Transverse colon (tissue), 4 donors: Measurements from ENCODE around the gene OBSCN. TPM values are rescaled to one million over a fixed set of nuclear protein-coding genes. Genes with fewer than 3 reads are reported as not detected.

Source experiments
- DNase-seq: peaks from one replicate; pipeline ENCODE4 v3.0.0-alpha.2; 2019
- H3K27ac ChIP-seq, 4 donors: fragments of 200-600 bp; sonication (generic); 2 replicates each; pipeline ENCODE4 v1.5.1; 2016 to 2018; ENCODE audit warnings: inconsistent platforms in 4 of 4
- H3K27me3 ChIP-seq: fragments of 200-600 bp; sonication (generic); 2 replicates; pipeline ENCODE4 v1.5.1; 2017; ENCODE audit warnings: inconsistent platforms
- H3K36me3 ChIP-seq, 4 donors: fragments of 200-600 bp; sonication (generic); 2 replicates each; pipeline ENCODE4 v1.5.1; 2017 to 2019; ENCODE audit warnings: inconsistent platforms in 4 of 4
- H3K4me1 ChIP-seq, 4 donors: fragments of 200-600 bp; sonication (generic); 2 replicates each; pipeline ENCODE4 v1.5.1; 2017 to 2020; ENCODE audit warnings: inconsistent platforms in 4 of 4
- H3K4me3 ChIP-seq, 4 donors: fragments of 200-600 bp; sonication (generic); 1 replicate in 1 of 4; 2 replicates in 3 of 4; pipeline versions ENCODE4 v1.5.1 to v1.6.1; 2017 to 2019; ENCODE audit warnings: inconsistent platforms in 4 of 4
- H3K9me3 ChIP-seq, 2 donors: fragments of 200-600 bp; sonication (generic); 2 replicates each; pipeline ENCODE4 v1.5.1; 2017 to 2019; ENCODE audit warnings: inconsistent platforms in 2 of 2
- CTCF ChIP-seq, 5 experiments: fragments of 200-600 bp in 3 of 5; fragments of 450-650 bp in 2 of 5; sonication (generic) in 3 of 5; IDR thresholded peaks; 1 replicate in 2 of 5; 2 replicates in 3 of 5; pipeline ENCODE4 v1.5.1; 2016 to 2017; ENCODE audit warnings: antibody characterized with exemption in 5 of 5, inconsistent platforms in 3 of 5, mild to moderate bottlenecking in 2 of 5, moderate library complexity in 1 of 5
- EP300 ChIP-seq: sonication (generic); formaldehyde crosslinking; IDR thresholded peaks from one replicate; pipeline ENCODE4 v1.6.1; 2017; ENCODE audit warnings: antibody characterized with exemption, low read depth
- POLR2A ChIP-seq: fragments of 450-650 bp; IDR thresholded peaks from one replicate; pipeline ENCODE4 v1.6.1; 2016; ENCODE audit warnings: antibody characterized with exemption, mild to moderate bottlenecking, moderate library complexity
- POLR2AphosphoS5 ChIP-seq, 3 donors: sonication (generic); formaldehyde crosslinking; IDR thresholded peaks; one replicate each; pipeline ENCODE4 v1.6.1; 2016; ENCODE audit warnings: antibody characterized with exemption in 3 of 3
- WGBS, 2 donors: methylation state at CpG; one replicate each; pipeline ENCODE4 v1.1.5; 2018; ENCODE audit warnings: low coverage in 1 of 2; 5-methylcytosine and 5-hydroxymethylcytosine counted together
- in situ Hi-C, 4 donors: fragments of 200-750 bp; cut with MboI; loops; one replicate each; pipeline versions ENCODE4 v1.15.0 to v1.15.1; 2017; ENCODE audit warnings: low sequenced_read_pairs in 3 of 4, low pct_ligation_motif_present in 1 of 4, low pct_unique_long_range_greater_than_20kb in 1 of 4
- intact Hi-C: fragments of 100-400 bp; cut with DNase I; formaldehyde crosslinking; loops from one replicate; pipeline ENCODE4 v1.15.1; 2023; ENCODE audit warnings: low total_unique reads
- total RNA-seq, 4 donors: library from RNA; depleted of rRNA; stranded (reverse); fragments of >200 nt; gene quantifications; one replicate each; pipeline ENCODE4 v1.1.0, GENCODE V29; 2016

The OBSCN gene
- total RNA-seq, 4 donors from 2014 or later, result 11.9 to 21.7 (median 15.8) TPM

DNA sequence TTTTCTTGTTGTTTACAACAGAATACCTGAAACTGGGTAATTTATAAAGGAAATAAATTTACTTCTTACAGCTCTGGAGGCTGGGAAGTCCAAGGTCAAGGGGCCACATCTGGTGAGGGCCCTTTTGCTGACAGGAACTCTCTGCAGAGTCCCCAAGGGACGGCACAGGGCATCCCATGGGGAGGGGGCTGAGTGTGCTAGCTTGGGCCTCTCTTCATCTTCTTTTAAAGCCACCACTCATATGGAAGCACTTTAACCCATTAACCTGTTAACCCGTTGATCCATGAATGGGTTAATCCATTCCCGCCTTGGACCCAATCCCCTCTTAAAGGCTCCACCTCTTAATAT lies 76.3 kb downstream of the OBSCN start:
- DNase-seq, result no peak
- WGBS, 2 donors, result 39 to 82% methylated on average over 2 to 3 of the region's 3 CpGs
- Histone ChIP-seq H3K4me3 (no peak overlapping the region), H3K4me1 (no peaks in the 10 kb centered on the region), H3K27ac (no peak overlapping the region), H3K9me3 (no peaks in the 10 kb centered on the region), H3K36me3 (no peaks in the 10 kb centered on the region), H3K27me3 (no peaks in the 10 kb centered on the region)
- in situ Hi-C loops (no loop called here), intact Hi-C loops (no loop called here)
- TF ChIP-seq EP300, result no peak
- no peak for TF ChIP-seq CTCF (IDR thresholded peaks at IDR 0.05)
- TF ChIP-seq POLR2A, result no peak
- no peak for TF ChIP-seq POLR2AphosphoS5 (IDR thresholded peaks at IDR 0.05)

DNA sequence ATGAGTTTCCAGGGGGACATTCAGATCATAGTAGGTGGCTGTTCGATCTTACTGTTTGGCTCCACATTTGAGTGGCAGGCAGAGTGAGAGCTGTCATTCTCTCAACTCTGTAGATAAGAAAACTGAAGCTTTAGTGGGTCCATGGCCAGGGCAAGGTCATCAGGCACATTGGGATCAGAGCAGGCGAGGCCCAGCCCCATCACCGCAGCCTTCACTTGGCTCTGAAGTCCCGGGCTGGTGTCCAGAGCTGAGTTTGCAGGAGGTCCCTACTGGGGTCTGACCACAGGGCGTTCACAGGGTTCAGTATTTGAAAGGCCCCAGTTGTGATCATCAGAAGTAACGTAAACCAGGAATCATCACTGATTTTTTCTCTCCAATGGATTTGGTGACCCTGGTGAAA lies 76.7 kb downstream of the OBSCN start:
- Histone ChIP-seq H3K27me3 (no peaks in the 10 kb centered on the region), H3K4me1 (no peaks in the 10 kb centered on the region), H3K9me3 (no peaks in the 10 kb centered on the region), H3K36me3 (no peaks in the 10 kb centered on the region), H3K4me3 (no peak overlapping the region), H3K27ac (no peak overlapping the region)
- intact Hi-C loops, result no loop called here
- TF ChIP-seq POLR2AphosphoS5 (IDR thresholded peaks at IDR 0.05) (no peak), CTCF (IDR thresholded peaks at IDR 0.05) (no peak), EP300 (no peak)
- 71 to 83% methylated on average over 1 to 6 of the region's 6 CpGs for WGBS, 2 donors
- in situ Hi-C loops, result no loop called here
- DNase-seq, result peak; percentile 0

DNA sequence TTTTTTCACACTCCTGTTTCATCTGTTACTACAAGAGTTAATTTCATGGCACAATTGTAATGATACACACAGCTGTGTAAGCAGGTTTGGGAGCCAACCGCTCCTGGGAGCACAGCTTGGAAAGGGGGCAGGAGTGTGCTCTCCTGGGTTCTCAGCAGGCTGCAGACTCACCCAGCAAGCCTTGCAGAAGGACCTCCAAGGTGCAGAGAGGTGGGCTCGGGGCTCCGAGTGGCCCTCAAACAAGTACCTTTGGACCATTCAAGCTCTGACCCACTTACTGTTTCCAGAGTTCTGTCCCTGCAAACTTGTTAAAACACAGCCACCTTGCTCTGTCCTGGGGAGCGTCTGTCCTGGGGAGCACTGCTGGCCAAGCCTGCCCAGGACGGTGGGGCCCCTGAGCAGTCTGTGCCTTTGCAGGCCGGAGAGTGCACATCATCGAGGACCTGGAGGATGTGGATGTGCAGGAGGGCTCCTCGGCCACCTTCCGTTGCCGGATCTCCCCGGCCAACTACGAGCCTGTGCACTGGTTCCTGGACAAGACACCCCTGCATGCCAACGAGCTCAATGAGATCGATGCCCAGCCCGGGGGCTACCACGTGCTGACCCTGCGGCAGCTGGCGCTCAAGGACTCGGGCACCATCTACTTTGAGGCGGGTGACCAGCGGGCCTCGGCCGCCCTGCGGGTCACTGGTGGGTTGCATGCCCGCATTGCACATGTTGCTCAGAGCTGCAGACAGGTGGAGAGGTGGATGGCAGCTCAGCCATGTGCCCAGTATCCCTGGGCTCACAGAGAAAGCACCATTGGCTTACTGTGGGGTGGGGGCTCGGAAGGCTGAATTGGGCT lies 78.0 kb downstream of the OBSCN start:
- in situ Hi-C loops (no loop called here), intact Hi-C loops (no loop called here)
- peak; percentile 6 for DNase-seq
- TF ChIP-seq POLR2AphosphoS5 (IDR thresholded peaks at IDR 0.05) (no peak), CTCF (IDR thresholded peaks at IDR 0.05) (no peak), EP300 (no peak), POLR2A (no peak)
- Histone ChIP-seq H3K4me3 (no peak overlapping the region), H3K27ac (no peak overlapping the region), H3K9me3 (no peaks in the 10 kb centered on the region), H3K27me3 (no peaks in the 10 kb centered on the region), H3K4me1 (no peaks in the 10 kb centered on the region), H3K36me3 (no peaks in the 10 kb centered on the region)
- WGBS, 2 donors, result 86 to 89% methylated on average over 1 to 26 of the region's 26 CpGs

- DNase-seq, result peak; percentile 3
- H3K4me3 ChIP-seq, result no peak overlapping the region
- in situ Hi-C loops, result no loop called here
- 80 to 92% methylated on average over 1 to 26 of the region's 28 CpGs for WGBS, 2 donors
- no peaks in the 10 kb centered on the region for H3K27me3 ChIP-seq
- H3K4me1 ChIP-seq, result no peaks in the 10 kb centered on the region
- no peak overlapping the region for H3K27ac ChIP-seq
- TF ChIP-seq CTCF (IDR thresholded peaks at IDR 0.05), result no peak
- TF ChIP-seq EP300, result no peak
- no peak for TF ChIP-seq POLR2A
- TF ChIP-seq POLR2AphosphoS5 (IDR thresholded peaks at IDR 0.05), result no peak
- intact Hi-C loops, result no loop called here
- no peaks in the 10 kb centered on the region for H3K9me3 ChIP-seq
- H3K36me3 ChIP-seq, result no peaks in the 10 kb centered on the region
Observed at GRCh38 chr1:228286505-228287417, 78.9 kb downstream of the OBSCN start.
